DMS 273 (cell line): ENCODE measurements around the gene RPL10A.
"Not testable (repeated sequence)": the region's sequence is repeated elsewhere in the genome, so short reads cannot be mapped to it uniquely, and the experiment has no call there.

ENCODE experiments used
- DNase-seq: peaks from one replicate; lab custom pipeline; 2025; ENCODE audit not compliant: unreplicated experiment; lab: John Stamatoyannopoulos, UW

Gene RPL10A

GRCh38 chr6:35468181-35468979 is at the start of gene RPL10A:
RPL10A (plus strand) TSS chr6:35468401; CDS start chr6:35468435, 34 bp downstream.
- peak; percentile 99 for DNase-seq

GRCh38 chr6:35419417-35419816 is 48.8 kb upstream of the RPL10A start:
- peak; percentile 50 for DNase-seq

- no peak for DNase-seq
Observed at GRCh38 chr6:35419961-35420360, 48.2 kb upstream of the RPL10A start.

- DNase-seq: no peak
Observed at GRCh38 chr6:35425284-35425683, 42.9 kb upstream of the RPL10A start.

GRCh38 chr6:35426074-35426473 is 42.1 kb upstream of the RPL10A start:
- no peak for DNase-seq

- no peak for DNase-seq
Observed at GRCh38 chr6:35427435-35427834, 40.8 kb upstream of the RPL10A start.

- no peak for DNase-seq
Observed at GRCh38 chr6:35427851-35428321, 40.3 kb upstream of the RPL10A start.

GRCh38 chr6:35428421-35429149 is 39.6 kb upstream of the RPL10A start:
- no peak for DNase-seq

GRCh38 chr6:35429463-35429862 is 38.7 kb upstream of the RPL10A start:
- DNase-seq: no peak

GRCh38 chr6:35432291-35432690 is 35.9 kb upstream of the RPL10A start:
- DNase-seq: peak; percentile 19

- DNase-seq: not testable (repeated sequence)
Observed at GRCh38 chr6:35432702-35433101, 35.5 kb upstream of the RPL10A start.

GRCh38 chr6:35435074-35435837 is 32.9 kb upstream of the RPL10A start:
- peak; percentile 78 for DNase-seq

- DNase-seq: no peak
Observed at GRCh38 chr6:35436071-35436857, 31.9 kb upstream of the RPL10A start.

GRCh38 chr6:35438378-35439065 is 29.7 kb upstream of the RPL10A start:
- not testable (repeated sequence) for DNase-seq

GRCh38 chr6:35439308-35439707 is 28.9 kb upstream of the RPL10A start:
- no peak for DNase-seq

GRCh38 chr6:35441205-35441604 is 27.0 kb upstream of the RPL10A start:
- DNase-seq: no peak

- no peak for DNase-seq
Observed at GRCh38 chr6:35441642-35442041, 26.6 kb upstream of the RPL10A start.

GRCh38 chr6:35442693-35443092 is 25.5 kb upstream of the RPL10A start:
- no peak for DNase-seq

- DNase-seq: peak; percentile 22
Observed at GRCh38 chr6:35443341-35444030, 24.7 kb upstream of the RPL10A start.
